Kidney (tissue), 14 donors: Measurements from ENCODE around the gene STIM2. TPM values are rescaled to one million over a fixed set of nuclear protein-coding genes. Genes with fewer than 3 reads are reported as not detected.
"Not testable (repeated sequence)": the region's sequence is repeated elsewhere in the genome, so short reads cannot be mapped to it uniquely, and the experiment has no call there.

Experiments used
- DNase-seq, 5 donors: peaks; one replicate each; pipeline ENCODE4 v3.0.0-alpha.2; 2013 to 2020
- FAIRE-seq: peaks from 2 replicates; lab custom pipeline; 2012; peaks lifted over from hg19 to GRCh38; lab: Jason Lieb, UNC
- H3K27ac ChIP-seq, 2 donors: one replicate each; pipeline ENCODE4 v1.7.0; 2013; ENCODE audit warnings: low read depth in 2 of 2, low read length in 2 of 2, inconsistent platforms in 1 of 2
- H3K27me3 ChIP-seq: one replicate; pipeline ENCODE4 v1.7.1; 2013; ENCODE audit warnings: low read length, inconsistent platforms; ENCODE audit not compliant: control insufficient read depth, insufficient read depth
- H3K36me3 ChIP-seq, 3 donors: one replicate each; pipeline versions ENCODE4 v1.7.0 to v1.7.1; 2013; ENCODE audit warnings: low read length in 3 of 3, control low read depth in 1 of 3, inconsistent platforms in 1 of 3; ENCODE audit not compliant: insufficient read depth in 3 of 3, control insufficient read depth in 2 of 3
- H3K4me1 ChIP-seq, 3 donors: one replicate each; pipeline versions ENCODE4 v1.7.0 to v1.7.1; 2013; ENCODE audit warnings: low read length in 3 of 3, inconsistent platforms in 1 of 3, low read depth in 1 of 3; ENCODE audit not compliant: control insufficient read depth in 2 of 3, insufficient read depth in 2 of 3
- H3K4me3 ChIP-seq, 3 donors: one replicate each; pipeline versions ENCODE4 v1.7.0 to v1.8.1; 2013; ENCODE audit warnings: low read length in 3 of 3, control low read depth in 1 of 3, inconsistent platforms in 1 of 3
- H3K9ac ChIP-seq, 3 donors: one replicate each; pipeline versions ENCODE4 v1.7.0 to v1.7.1; 2013; ENCODE audit warnings: low read length in 3 of 3, control low read depth in 1 of 3, inconsistent platforms in 1 of 3
- H3K9me3 ChIP-seq, 3 donors: one replicate each; pipeline versions ENCODE4 v1.7.0 to v1.7.1; 2013; ENCODE audit warnings: low read length in 3 of 3, control low read depth in 1 of 3, inconsistent platforms in 1 of 3; ENCODE audit not compliant: control insufficient read depth in 2 of 3, insufficient read depth in 1 of 3
- CTCF ChIP-seq: IDR thresholded peaks from 3 replicates; pipeline ENCODE4 v1.5.1; 2012; ENCODE audit warnings: mild to moderate bottlenecking, moderate library complexity, borderline replicate concordance; ENCODE audit not compliant: insufficient read depth; ENCODE audit errors: extremely low read depth
- intact Hi-C: fragments of 100-400 bp; cut with DNase I; formaldehyde crosslinking; loops from one replicate; pipeline ENCODE4 v1.11.1; 2022
- polyA plus RNA-seq: library from polyadenylated mRNA; stranded (reverse); fragments of 350-450 nt; fragmentation: Illumina TruSeq; extraction: RNeasy Lipid Tissue Mini Kit (QIAGEN cat#74804); gene quantifications from one replicate; pipeline ENCODE4 v1.2.3, GENCODE V29; 2014; ENCODE audit warnings: low read depth, low replicate concordance; ENCODE audit not compliant: insufficient read depth
- total RNA-seq: library from RNA; stranded (reverse); fragmentation: NEBNext Ultra II Directional; extraction: Animal tissue kit (Norgen Biotek cat#: 25700); gene quantifications from one replicate; pipeline ENCODE4 v1.2.1, GENCODE V29; 2021
- donor health status: control.
- donor health status: control.
- donor health status: control.
- donor health status: control.
- donor health status: control.
- donor health status: DM: yes; HTN: yes; CAD: no.
- donor health status: Normal renal cell carcinoma (clear cell type).

STIM2 gene
- total and polyA plus RNA-seq, 2 donors from 2014 or later = 27.8 to 38.9 TPM

GRCh38 chr4:26959654-26960047 lies 99.0 kb downstream of the STIM2 start:
- intact Hi-C loops = no loop called here
- DNase-seq = no peak
- no peaks in the 10 kb centered on the region for H3K4me1 ChIP-seq
- no peak for TF ChIP-seq CTCF
- no peak for FAIRE-seq
- H3K36me3 ChIP-seq = no peaks in the 10 kb centered on the region
- no peak overlapping the region for H3K27ac ChIP-seq
- H3K27me3 ChIP-seq = no peaks in the 10 kb centered on the region
- H3K9ac ChIP-seq = no peak overlapping the region
- no peak overlapping the region for H3K4me3 ChIP-seq
- no peaks in the 10 kb centered on the region for H3K9me3 ChIP-seq

- Histone ChIP-seq H3K36me3 (no peaks in the 10 kb centered on the region), H3K27ac (no peak overlapping the region), H3K27me3 (no peaks in the 10 kb centered on the region), H3K4me1 (no peaks in the 10 kb centered on the region), H3K9ac (no peak overlapping the region), H3K4me3 (no peak overlapping the region), H3K9me3 (no peaks in the 10 kb centered on the region)
- no peak for TF ChIP-seq CTCF
- intact Hi-C loops = no loop called here
- no peak for DNase-seq
- no peak for FAIRE-seq
Measured at GRCh38 chr4:26962720-26963119, 102.1 kb downstream of the STIM2 start.

GRCh38 chr4:26964512-26964911 lies 103.9 kb downstream of the STIM2 start:
- TF ChIP-seq CTCF = no peak
- FAIRE-seq (no peak), DNase-seq (no peak)
- no peak overlapping the region for H3K9ac ChIP-seq
- no peaks in the 10 kb centered on the region for H3K27me3 ChIP-seq
- H3K27ac ChIP-seq = no peak overlapping the region
- no peaks in the 10 kb centered on the region for H3K9me3 ChIP-seq
- H3K36me3 ChIP-seq = no peaks in the 10 kb centered on the region
- intact Hi-C loops = no loop called here
- H3K4me3 ChIP-seq = no peak overlapping the region
- no peaks in the 10 kb centered on the region for H3K4me1 ChIP-seq

GRCh38 chr4:26964994-26965393 lies 104.4 kb downstream of the STIM2 start:
- Histone ChIP-seq H3K9me3 (no peaks in the 10 kb centered on the region), H3K27ac (no peak overlapping the region), H3K4me3 (no peak overlapping the region), H3K4me1 (no peaks in the 10 kb centered on the region), H3K36me3 (no peaks in the 10 kb centered on the region), H3K9ac (no peak overlapping the region), H3K27me3 (no peaks in the 10 kb centered on the region)
- no peak for TF ChIP-seq CTCF
- intact Hi-C loops = no loop called here
- no peak for DNase-seq
- no peak for FAIRE-seq

GRCh38 chr4:26975464-26976181 lies 115.0 kb downstream of the STIM2 start:
- FAIRE-seq, H3K4me1 ChIP-seq: not testable (repeated sequence)

More at GRCh38 chr4:26975464-26976181, 115.0 kb downstream of the STIM2 start:
- intact Hi-C loops, H3K27me3 ChIP-seq, H3K4me3 ChIP-seq, H3K9ac ChIP-seq, H3K27ac ChIP-seq, H3K36me3 ChIP-seq, H3K9me3 ChIP-seq: not testable (repeated sequence)
- DNase-seq = peak in 1 of 5 donors; percentile 34
